ENCODE results near the gene ST8SIA4. TPM values are rescaled to one million over a fixed set of nuclear protein-coding genes. Genes with fewer than 3 reads are reported as not detected.
A peak's percentile ranks its signal among the peaks of the same experiment; 100 is the strongest.

The ST8SIA4 gene
- polyA plus RNA-seq, 3 donors, result 12.4 to 36.4 (median 30.7) TPM

DNA sequence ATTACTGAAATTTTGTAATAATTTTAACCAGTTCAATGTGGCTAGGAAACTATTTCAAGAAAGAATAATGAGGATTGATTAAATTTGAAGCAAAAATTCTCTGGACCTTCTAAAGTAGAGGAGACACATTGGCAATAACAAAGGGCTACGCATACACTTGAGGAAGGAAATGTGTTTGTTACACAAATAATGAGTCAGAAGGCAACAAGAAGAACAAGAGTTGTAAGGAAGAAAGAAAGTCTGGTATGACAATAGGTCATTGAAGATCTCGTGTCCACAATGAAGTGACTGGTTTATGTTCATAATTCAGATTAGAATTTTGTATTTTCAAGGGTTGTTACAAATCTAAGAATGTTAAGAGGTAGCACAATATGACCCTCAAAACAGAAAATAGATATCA is 25.8 kb downstream of the ST8SIA4 start:
- Histone ChIP-seq H3K4me1 (ENCODE audit: control insufficient read depth in 1 of 2, insufficient read depth in 2 of 2, low read length in 2 of 2) (peaks cover 4 to 17% of the 10 kb centered on the region in 2 donors), H3K27ac (ENCODE audit: low read depth in 1 of 2, low read length in 2 of 2) (peak overlapping the region in 1 of 2 donors; percentile 72)
- H3K4me3 Mint-ChIP-seq, result peak overlapping the region in 1 of 2 donors; percentile 55

GRCh38 chr5:100872408-100873190 is 30.5 kb downstream of the ST8SIA4 start:
- no peak overlapping the region for H3K27ac ChIP-seq (ENCODE audit: low read depth in 1 of 2, low read length in 2 of 2)
- DNase-seq, result peak in 1 of 3 donors; percentile 79
- H3K4me3 ChIP-seq (replicated peaks in 1 of 3; ENCODE audit: low read depth in 2 of 3, low read length in 3 of 3), result no peak overlapping the region
- H3K4me3 Mint-ChIP-seq, result no peak overlapping the region
- H3K9me3 Mint-ChIP-seq, result peaks cover 0 to 1% (median 0%) of the 10 kb centered on the region in 7 donors
- intact Hi-C loops (cut with micrococcal nuclease), result no loop called here
- 100% methylated on average over 1 of the region's 2 CpGs for WGBS (ENCODE audit: insufficient coverage)
- no peak overlapping the region for H2AFZ ChIP-seq (ENCODE audit: insufficient read depth, low read depth, low read length, poor library complexity, severe bottlenecking)
- H3K27me3 Mint-ChIP-seq (ENCODE audit: low read depth in 3 of 3), result peaks cover 0 to 2% (median 0%) of the 10 kb centered on the region in 3 donors
- TF ChIP-seq, protein P1, sequence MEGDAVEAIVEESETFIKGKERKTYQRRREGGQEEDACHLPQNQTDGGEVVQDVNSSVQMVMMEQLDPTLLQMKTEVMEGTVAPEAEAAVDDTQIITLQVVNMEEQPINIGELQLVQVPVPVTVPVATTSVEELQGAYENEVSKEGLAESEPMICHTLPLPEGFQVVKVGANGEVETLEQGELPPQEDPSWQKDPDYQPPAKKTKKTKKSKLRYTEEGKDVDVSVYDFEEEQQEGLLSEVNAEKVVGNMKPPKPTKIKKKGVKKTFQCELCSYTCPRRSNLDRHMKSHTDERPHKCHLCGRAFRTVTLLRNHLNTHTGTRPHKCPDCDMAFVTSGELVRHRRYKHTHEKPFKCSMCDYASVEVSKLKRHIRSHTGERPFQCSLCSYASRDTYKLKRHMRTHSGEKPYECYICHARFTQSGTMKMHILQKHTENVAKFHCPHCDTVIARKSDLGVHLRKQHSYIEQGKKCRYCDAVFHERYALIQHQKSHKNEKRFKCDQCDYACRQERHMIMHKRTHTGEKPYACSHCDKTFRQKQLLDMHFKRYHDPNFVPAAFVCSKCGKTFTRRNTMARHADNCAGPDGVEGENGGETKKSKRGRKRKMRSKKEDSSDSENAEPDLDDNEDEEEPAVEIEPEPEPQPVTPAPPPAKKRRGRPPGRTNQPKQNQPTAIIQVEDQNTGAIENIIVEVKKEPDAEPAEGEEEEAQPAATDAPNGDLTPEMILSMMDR (IDR thresholded peaks at IDR 0.05), result no peak
- H3K9me3 ChIP-seq (replicated peaks in 1 of 2; ENCODE audit: control insufficient read depth in 1 of 2, insufficient read depth in 1 of 2, low read length in 2 of 2), result no peaks in the 10 kb centered on the region
- H3K4me2 ChIP-seq (replicated peaks; ENCODE audit: extremely low read depth, low read length, poor library complexity, severe bottlenecking), result no peak overlapping the region
- H3K36me3 ChIP-seq (replicated peaks in 1 of 2; ENCODE audit: control insufficient read depth in 1 of 2, insufficient read depth in 2 of 2, low read length in 2 of 2), result peaks cover 38 to 72% of the 10 kb centered on the region in 2 donors
- peaks cover 0 to 10% of the 10 kb centered on the region in 2 donors for H3K4me1 ChIP-seq (ENCODE audit: control insufficient read depth in 1 of 2, insufficient read depth in 2 of 2, low read length in 2 of 2)
- H3K4me1 Mint-ChIP-seq, result peaks cover 11% of the 10 kb centered on the region
- no peak overlapping the region for H3K9ac ChIP-seq (ENCODE audit: insufficient read depth, low read length, poor library complexity, severe bottlenecking)
- H3K27ac Mint-ChIP-seq, result peak overlapping the region in 3 of 7 donors; percentile 11 to 44 (median 30)
- peaks cover 50% of the 10 kb centered on the region for H3K79me2 ChIP-seq (ENCODE audit: insufficient read depth, low read length)
- peaks cover 51 to 60% of the 10 kb centered on the region in 2 donors for H3K36me3 Mint-ChIP-seq
- H4K20me1 ChIP-seq (ENCODE audit: insufficient read depth, low read length), result peaks cover 30% of the 10 kb centered on the region
- no peaks in the 10 kb centered on the region for H3K27me3 ChIP-seq (ENCODE audit: control insufficient read depth in 2 of 2, insufficient read depth in 2 of 2, low read length in 2 of 2)

More for the DNA sequence above, 25.8 kb downstream of the ST8SIA4 start:
- Histone ChIP-seq H3K9me3 (replicated peaks in 1 of 2; ENCODE audit: control insufficient read depth in 1 of 2, insufficient read depth in 1 of 2, low read length in 2 of 2) (no peaks in the 10 kb centered on the region), H3K4me3 (replicated peaks in 1 of 3; ENCODE audit: low read depth in 2 of 3, low read length in 3 of 3) (peak overlapping the region in 1 of 3 experiments; percentile 19), H3K9ac (ENCODE audit: insufficient read depth, low read length, poor library complexity, severe bottlenecking) (no peak overlapping the region), H3K4me2 (replicated peaks; ENCODE audit: extremely low read depth, low read length, poor library complexity, severe bottlenecking) (no peak overlapping the region), H4K20me1 (ENCODE audit: insufficient read depth, low read length) (peaks cover 36% of the 10 kb centered on the region), H3K79me2 (ENCODE audit: insufficient read depth, low read length) (peaks cover 76% of the 10 kb centered on the region), H3K27me3 (ENCODE audit: control insufficient read depth in 2 of 2, insufficient read depth in 2 of 2, low read length in 2 of 2) (no peaks in the 10 kb centered on the region), H2AFZ (ENCODE audit: insufficient read depth, low read depth, low read length, poor library complexity, severe bottlenecking) (no peak overlapping the region), H3K36me3 (replicated peaks in 1 of 2; ENCODE audit: control insufficient read depth in 1 of 2, insufficient read depth in 2 of 2, low read length in 2 of 2) (peaks cover 51 to 79% of the 10 kb centered on the region in 2 donors)
- WGBS (ENCODE audit: insufficient coverage), result no CpG with 5 or more reads among the region's 2 CpGs
- intact Hi-C loops (cut with micrococcal nuclease), result no loop called here
- Mint-ChIP-seq H3K9me3 (peaks cover 0 to 5% (median 1%) of the 10 kb centered on the region in 7 donors), H3K4me1 (peaks cover 21% of the 10 kb centered on the region), H3K27ac (peak overlapping the region; percentile 57 to 87 (median 79)), H3K36me3 (peaks cover 61 to 62% of the 10 kb centered on the region in 2 donors), H3K27me3 (ENCODE audit: low read depth in 3 of 3) (peaks cover 0 to 2% (median 0%) of the 10 kb centered on the region in 3 donors)
- TF ChIP-seq, protein P1 (IDR thresholded peaks at IDR 0.05), result no peak
- peak; percentile 51 to 82 (median 82) for DNase-seq
